H1 (cell line): ENCODE results near the gene SYNCRIP. TPM values are rescaled to one million over a fixed set of nuclear protein-coding genes. Genes with fewer than 3 reads are reported as not detected.

Source experiments
- ATF3 ChIP-seq: IDR thresholded peaks from 2 replicates; pipeline ENCODE4 v1.6.1; 2011; ENCODE audit warnings: low read depth, mild to moderate bottlenecking, low read length; ENCODE audit not compliant: insufficient read depth
- BACH1 ChIP-seq: IDR thresholded peaks from 2 replicates; pipeline ENCODE4 v1.6.1; 2012; ENCODE audit warnings: low read length, improper control_type of control experiment
- BCL11A ChIP-seq, 2 experiments: IDR thresholded peaks; one replicate each; pipeline ENCODE4 v1.6.1; 2011; ENCODE audit warnings: low read depth in 2 of 2, low read length in 2 of 2, mild to moderate bottlenecking in 2 of 2
- CBX5 ChIP-seq: fragments of 300-800, 300-1000 bp; sonication (generic); IDR thresholded peaks from 2 replicates; pipeline ENCODE4 v1.7.1; 2016; ENCODE audit warnings: antibody characterized with exemption, low read length, low read depth
- CEBPB ChIP-seq: IDR thresholded peaks from 2 replicates; pipeline ENCODE4 v1.6.1; 2012; ENCODE audit warnings: low read depth, low read length
- CHD2 ChIP-seq: IDR thresholded peaks from 2 replicates; pipeline ENCODE4 v1.6.1; 2012; ENCODE audit warnings: low read length, improper control_type of control experiment
- CREB1 ChIP-seq: IDR thresholded peaks from 2 replicates; pipeline ENCODE4 v1.6.1; 2012; ENCODE audit warnings: inconsistent platforms
- CTBP2 ChIP-seq: IDR thresholded peaks from 2 replicates; pipeline ENCODE4 v1.7.0; 2011; ENCODE audit warnings: borderline replicate concordance, mild to moderate bottlenecking, moderate library complexity, mixed read lengths, low read length; ENCODE audit not compliant: insufficient read depth, insufficient read length
- HDAC2 ChIP-seq, 2 experiments: fragments of 300-600 bp in 1 of 2; sonication (generic) in 1 of 2; IDR thresholded peaks; 2 replicates each; pipeline ENCODE4 v1.6.1; 2011 to 2012; ENCODE audit warnings: low read depth in 2 of 2, low read length in 2 of 2, mild to moderate bottlenecking in 2 of 2, moderate library complexity in 2 of 2, borderline replicate concordance in 1 of 2, inconsistent platforms in 1 of 2
- JUN ChIP-seq: IDR thresholded peaks from 2 replicates; pipeline ENCODE4 v1.6.1; 2011; ENCODE audit warnings: low read depth, mild to moderate bottlenecking, improper control_type of control experiment, low read length
- KDM1A ChIP-seq: fragments of 200-600, 300-600 bp; sonication (generic); IDR thresholded peaks from 2 replicates; pipeline ENCODE4 v1.7.1; 2016; ENCODE audit warnings: mild to moderate bottlenecking, low read length, borderline replicate concordance
- KDM5A ChIP-seq: fragments of 200-600 bp; IDR thresholded peaks from 2 replicates; pipeline ENCODE4 v1.7.1; 2012; ENCODE audit warnings: mild to moderate bottlenecking, low read length, inconsistent platforms, mixed read lengths
- NANOG ChIP-seq: IDR thresholded peaks from 2 replicates; pipeline ENCODE4 v1.6.1; 2011; ENCODE audit warnings: low read length, low read depth, mild to moderate bottlenecking, inconsistent platforms; ENCODE audit not compliant: insufficient read depth, poor library complexity, severe bottlenecking
- NRF1 ChIP-seq: IDR thresholded peaks from 2 replicates; pipeline ENCODE4 v1.6.1; 2011; ENCODE audit warnings: mild to moderate bottlenecking, low read depth, low read length, improper control_type of control experiment
- POLR2A ChIP-seq, 2 experiments: IDR thresholded peaks; 1 replicate in 1 of 2; 2 replicates in 1 of 2; pipeline ENCODE4 v1.6.1; 2011; ENCODE audit warnings: low read depth in 2 of 2, low read length in 2 of 2, mild to moderate bottlenecking in 2 of 2; ENCODE audit errors: control extremely low read depth in 1 of 2
- RBBP5 ChIP-seq: IDR thresholded peaks from 2 replicates; pipeline ENCODE4 v1.7.1; 2012; ENCODE audit warnings: low read depth, mild to moderate bottlenecking, inconsistent platforms, low read length, moderate library complexity, borderline replicate concordance
- SP4 ChIP-seq: IDR thresholded peaks from 2 replicates; pipeline ENCODE4 v1.6.1; 2012; ENCODE audit warnings: low read length, inconsistent platforms
- SRF ChIP-seq: IDR thresholded peaks from 2 replicates; pipeline ENCODE4 v1.6.1; 2011; ENCODE audit warnings: mild to moderate bottlenecking, low read depth, low read length, moderate library complexity
- TAF1 ChIP-seq: IDR thresholded peaks from 2 replicates; pipeline ENCODE4 v1.6.1; 2011; ENCODE audit warnings: mild to moderate bottlenecking, low read depth, low read length
- TAF7 ChIP-seq: optimal IDR thresholded peaks from 2 replicates; pipeline ENCODE3; 2011; ENCODE audit warnings: low read depth, mild to moderate bottlenecking, inconsistent platforms, low read length, moderate library complexity, borderline replicate concordance
- TBP ChIP-seq: IDR thresholded peaks from 2 replicates; pipeline ENCODE4 v1.6.1; 2011; ENCODE audit warnings: low read depth, low read length, improper control_type of control experiment
- YY1 ChIP-seq: IDR thresholded peaks from 2 replicates; pipeline ENCODE4 v1.6.1; 2011; ENCODE audit warnings: low read depth, mild to moderate bottlenecking, low read length
- ZNF274 ChIP-seq: IDR thresholded peaks from 2 replicates; pipeline ENCODE4 v1.7.0; 2012; ENCODE audit warnings: low read length, borderline replicate concordance; ENCODE audit errors: extremely low read depth
- polyA plus RNA-seq, 7 experiments: library from polyadenylated mRNA; depleted of rRNA in 3 of 7; stranded (reverse) in 5 of 7; unstranded in 2 of 7; fragments of >200 nt in 5 of 7; fragments of 200-250 nt in 2 of 7; gene quantifications; 1 replicate in 5 of 7; 2 replicates in 1 of 7; 4 replicates in 1 of 7; pipeline versions ENCODE4 v1.2.1 to v1.2.3, GENCODE V29; 2011 to 2013; ENCODE audit warnings: missing spikeins in 2 of 7, mixed read lengths in 2 of 7
- total RNA-seq: library from RNA; stranded (reverse); fragmentation: NEBNext Ultra II Directional; extraction: Animal tissue kit (Norgen Biotek cat#: 25700); gene quantifications from 2 replicates; pipeline ENCODE4 v1.2.1, GENCODE V29; 2021
- TF ChIP-seq, protein P1 (sequence below): IDR thresholded peaks from 2 replicates; pipeline ENCODE4 v1.6.1; 2012; ENCODE audit warnings: inconsistent platforms

Gene SYNCRIP
- total and polyA plus RNA-seq, 2 of the 8 experiments (the other 6 are each of a cell fraction or from before 2014, with no cell fraction given) = 16.8 to 219 TPM

GRCh38 chr6:85643537-85644278 lies 1.0 kb upstream of the SYNCRIP start (continued):
- peak; percentile 42 for TF ChIP-seq CTBP2
- no peak for TF ChIP-seq CREB1
- TF ChIP-seq KDM1A = no peak
- no peak for TF ChIP-seq NRF1
- TF ChIP-seq KDM5A = 0 out of 2 replicates have a peak, but pooled peaks have one; percentile 18
- TF ChIP-seq BCL11A (IDR thresholded peaks at IDR 0.05; ENCODE audit: low read depth in 2 of 2, low read length in 2 of 2) = no peak
- peak; percentile 65 for TF ChIP-seq TAF7
- TF ChIP-seq TAF1 = peak; percentile 72
- TF ChIP-seq SRF = no peak
- no peak for TF ChIP-seq ZNF274
- peak; percentile 69 for TF ChIP-seq CHD2
- TF ChIP-seq CBX5 = no peak
- no peak for TF ChIP-seq ATF3
- TF ChIP-seq POLR2A (IDR thresholded peaks at IDR 0.05; ENCODE audit: control extremely low read depth in 1 of 2, low read depth in 2 of 2, low read length in 2 of 2) = peak; percentile 76 to 81
- peak; percentile 12 for TF ChIP-seq NANOG
- TF ChIP-seq JUN = 0 out of 2 replicates have a peak, but pooled peaks have one; percentile 5
- TF ChIP-seq SP4 = no peak
- TF ChIP-seq TBP = 0 out of 2 replicates have a peak, but pooled peaks have one; percentile 60
- TF ChIP-seq BACH1 = peak; percentile 72; the same call in 1 of the 2 replicates
- peak; percentile 100 for TF ChIP-seq CEBPB
- peak in 1 of 2 experiments; percentile 82; a peak in 1 of 4 replicates for TF ChIP-seq HDAC2 (IDR thresholded peaks at IDR 0.05; ENCODE audit: borderline replicate concordance in 1 of 2, low read depth in 2 of 2, low read length in 2 of 2)
- 0 out of 2 replicates have a peak, but pooled peaks have one; percentile 12 for TF ChIP-seq YY1
- TF ChIP-seq, protein P1, sequence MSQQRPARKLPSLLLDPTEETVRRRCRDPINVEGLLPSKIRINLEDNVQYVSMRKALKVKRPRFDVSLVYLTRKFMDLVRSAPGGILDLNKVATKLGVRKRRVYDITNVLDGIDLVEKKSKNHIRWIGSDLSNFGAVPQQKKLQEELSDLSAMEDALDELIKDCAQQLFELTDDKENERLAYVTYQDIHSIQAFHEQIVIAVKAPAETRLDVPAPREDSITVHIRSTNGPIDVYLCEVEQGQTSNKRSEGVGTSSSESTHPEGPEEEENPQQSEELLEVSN = peak; percentile 50; the same call in 1 of the 2 replicates
- peak; percentile 76; the same call in 1 of the 2 replicates for TF ChIP-seq RBBP5
